Panc1 (cell line): ENCODE data around the gene PDE6B. TPM values are rescaled to one million over a fixed set of nuclear protein-coding genes. Genes with fewer than 3 reads are reported as not detected.
"Not testable (repeated sequence)": the region's sequence is repeated elsewhere in the genome, so short reads cannot be mapped to it uniquely, and the experiment has no call there.

Experiments
- ATAC-seq: fragments of 200-7000 bp; cut with Tn5 transposase; 2 replicates; pipeline ENCODE4 v1.9.1; 2020; ENCODE audit warnings: mild to moderate bottlenecking, moderate library complexity
- BruUV-seq: library from RNA; stranded (reverse); fragments of 400-500 nt; replicated peaks from 2 replicates; lab custom pipeline; 2021; lab: Mats Ljungman, UMichigan
- CTCF ChIA-PET: fragments of 300-600 bp; sonication (Branson Sonifier 250); formaldehyde crosslinking; loops from one replicate; lab custom pipeline; 2022; ENCODE audit warnings: antibody characterized with exemption; lab: Charles Lee
- POLR2A ChIA-PET: fragments of 300-600 bp; sonication (Branson Sonifier 250); formaldehyde crosslinking; loops from one replicate; lab custom pipeline; 2022; ENCODE audit warnings: antibody characterized with exemption; lab: Charles Lee
- DNase-seq: peaks from one replicate; pipeline ENCODE4 v3.0.0-alpha.2; 2010; ENCODE audit warnings: low read depth, low spot score
- H3K27ac ChIP-seq: 2 replicates; pipeline ENCODE4 v1.5.1; 2011; ENCODE audit warnings: mild to moderate bottlenecking, low read length, inconsistent platforms
- H3K27me3 ChIP-seq: fragments of 200-500 bp; sonication (Bioruptor generic); 2 replicates; pipeline ENCODE4 v1.6.0; 2014; ENCODE audit warnings: low read length, inconsistent platforms; ENCODE audit not compliant: control insufficient read depth, insufficient read depth
- H3K36me3 ChIP-seq: fragments of 200-500 bp; sonication (Bioruptor generic); 2 replicates; pipeline ENCODE4 v1.5.1; 2014; ENCODE audit warnings: inconsistent platforms, mild to moderate bottlenecking, low read length, moderate library complexity; ENCODE audit not compliant: control insufficient read depth, insufficient read depth
- H3K4me1 ChIP-seq: 2 replicates; pipeline ENCODE4 v1.5.1; 2011; ENCODE audit warnings: inconsistent platforms, mild to moderate bottlenecking, low read length, moderate library complexity; ENCODE audit not compliant: control insufficient read depth, insufficient read depth
- H3K4me3 ChIP-seq, 2 experiments: 2 replicates each; pipeline ENCODE4 v1.5.1; 2011 to 2012; ENCODE audit warnings: low read depth in 2 of 2, low read length in 2 of 2, mild to moderate bottlenecking in 2 of 2, inconsistent platforms in 1 of 2, moderate library complexity in 1 of 2
- H3K9me3 ChIP-seq: fragments of 200-500 bp; sonication (Bioruptor generic); 2 replicates; pipeline ENCODE4 v1.5.1; 2014; ENCODE audit warnings: low read depth, mild to moderate bottlenecking, inconsistent platforms, low read length, moderate library complexity; ENCODE audit not compliant: control insufficient read depth, insufficient read depth
- CTCF ChIP-seq: fragments of 450-650 bp; IDR thresholded peaks from 2 replicates; pipeline ENCODE4 v1.5.1; 2017; ENCODE audit warnings: mild to moderate bottlenecking
- POLR2AphosphoS5 ChIP-seq: IDR thresholded peaks from 2 replicates; pipeline ENCODE4 v1.6.1; 2012; ENCODE audit warnings: mild to moderate bottlenecking, low read depth, low read length, moderate library complexity
- REST ChIP-seq, 2 experiments: IDR thresholded peaks; 2 replicates each; pipeline ENCODE4 v1.6.1; 2011 to 2012; ENCODE audit warnings: low read depth in 2 of 2, control low read depth in 1 of 2, low read length in 1 of 2, mild to moderate bottlenecking in 1 of 2, moderate library complexity in 1 of 2; ENCODE audit not compliant: insufficient read depth in 1 of 2
- SIN3A ChIP-seq: IDR thresholded peaks from 2 replicates; pipeline ENCODE4 v1.6.1; 2012; ENCODE audit warnings: low read depth, mild to moderate bottlenecking, low read length, moderate library complexity, borderline replicate concordance; ENCODE audit not compliant: insufficient read depth
- TCF7L2 ChIP-seq: IDR thresholded peaks from 2 replicates; pipeline ENCODE4 v1.6.1; 2011; ENCODE audit warnings: mild to moderate bottlenecking, low read depth, low read length, inconsistent platforms
- in situ Hi-C: cut with HindIII; loops from 2 replicates; pipeline ENCODE4 v1.10.0; 2016; ENCODE audit warnings: low sequenced_read_pairs, low pct_unique_long_range_greater_than_20kb
- intact Hi-C: fragments of 100-400 bp; cut with micrococcal nuclease; formaldehyde crosslinking; loops from one replicate; pipeline ENCODE4 v1.10.0; 2022; ENCODE audit not compliant: unreplicated experiment
- total RNA-seq: library from RNA; stranded (reverse); gene quantifications from one replicate; pipeline ENCODE4 v1.2.1, GENCODE V29; 2021; ENCODE audit not compliant: unreplicated experiment

PDE6B gene
- total RNA-seq, 1 experiment from 2014 or later, result 6.5 TPM

GRCh38 chr4:705278-706082, 80.1 kb downstream of the PDE6B start, which contains the start of gene PCGF3:
Gene PCGF3, plus strand, starts transcription at chr4:705832. Its CDS starts 27,849 bp downstream, at chr4:733681.
- Histone ChIP-seq H3K36me3 (peaks cover 4% of the 10 kb centered on the region; the same call in 1 of the 2 replicates), H3K4me3 (peak within 1 kb of the TSS; percentile 81 to 84), H3K4me1 (peaks cover 4% of the 10 kb centered on the region; the same call in 1 of the 2 replicates), H3K9me3 (no peaks in the 10 kb centered on the region), H3K27me3 (no peaks in the 10 kb centered on the region), H3K27ac (peak within 1 kb of the TSS; percentile 89)
- ChIA-PET POLR2A (no interaction called here), CTCF (no interaction called here)
- in situ Hi-C loops (no loop called here), intact Hi-C loops (no loop called here)
- TF ChIP-seq SIN3A, result no peak; the same call in 1 of the 2 replicates
- TF ChIP-seq POLR2AphosphoS5, result no peak
- no peak for TF ChIP-seq CTCF
- TF ChIP-seq TCF7L2, result no peak
- TF ChIP-seq REST (IDR thresholded peaks at IDR 0.05; ENCODE audit: insufficient read depth in 1 of 2, low read depth in 2 of 2, low read length in 1 of 2), result no peak
- ATAC-seq (peak; percentile 97), DNase-seq (peak; percentile 36)
- no TSS peak for BruUV-seq

DNA sequence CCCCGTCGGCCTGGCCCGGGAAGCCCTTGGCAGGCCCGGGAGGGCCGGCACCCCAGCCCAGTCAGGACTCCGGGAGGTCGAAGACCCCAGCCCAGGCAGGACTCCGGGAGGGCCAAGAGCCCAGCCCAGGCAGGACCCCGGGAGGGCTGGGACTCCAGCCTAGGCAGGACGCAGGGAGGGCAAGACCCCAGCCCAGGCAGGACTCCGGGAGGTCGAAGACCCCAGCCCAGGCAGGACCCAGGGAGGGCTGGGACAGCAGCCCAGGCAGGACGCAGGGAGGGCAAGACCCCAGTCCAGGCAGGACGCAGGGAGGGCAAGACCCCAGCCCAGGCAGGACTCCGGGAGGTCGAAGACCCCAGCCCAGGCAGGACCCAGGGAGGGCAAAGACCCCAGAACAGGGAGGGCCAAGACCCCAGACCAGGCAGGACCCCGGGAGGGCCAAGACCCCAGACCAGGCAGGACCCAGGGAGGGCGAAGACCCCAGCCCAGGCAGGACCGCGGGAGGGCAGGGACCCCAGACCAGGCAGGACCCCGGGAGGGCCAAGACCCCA, 80.8 kb downstream of the PDE6B start:
- CTCF ChIA-PET, H3K4me1 ChIP-seq, DNase-seq, in situ Hi-C loops, BruUV-seq, H3K36me3 ChIP-seq, intact Hi-C loops, POLR2A ChIA-PET, H3K9me3 ChIP-seq, H3K27me3 ChIP-seq, ATAC-seq: not testable (repeated sequence)
- H3K4me3 ChIP-seq, result peak overlapping the region; percentile 81 to 84
- H3K27ac ChIP-seq, result peak overlapping the region; percentile 89
